NCI-H748 (cell line): ENCODE data around the gene SLC38A10.
A peak's percentile ranks its signal among the peaks of the same experiment; 100 is the strongest.

Experiments used
- DNase-seq: peaks from one replicate; lab custom pipeline; 2025; ENCODE audit not compliant: unreplicated experiment; lab: John Stamatoyannopoulos, UW

The SLC38A10 gene

GRCh38 chr17:81258292-81258691, 36.8 kb downstream of the SLC38A10 start:
- no peak for DNase-seq

GRCh38 chr17:81257533-81257932, 37.6 kb downstream of the SLC38A10 start:
- no peak for DNase-seq

- DNase-seq, result no peak
Observed at GRCh38 chr17:81256616-81257015, 38.5 kb downstream of the SLC38A10 start.

- peak; percentile 72 for DNase-seq
Observed at GRCh38 chr17:81254955-81255717, 40.0 kb downstream of the SLC38A10 start.

DNA sequence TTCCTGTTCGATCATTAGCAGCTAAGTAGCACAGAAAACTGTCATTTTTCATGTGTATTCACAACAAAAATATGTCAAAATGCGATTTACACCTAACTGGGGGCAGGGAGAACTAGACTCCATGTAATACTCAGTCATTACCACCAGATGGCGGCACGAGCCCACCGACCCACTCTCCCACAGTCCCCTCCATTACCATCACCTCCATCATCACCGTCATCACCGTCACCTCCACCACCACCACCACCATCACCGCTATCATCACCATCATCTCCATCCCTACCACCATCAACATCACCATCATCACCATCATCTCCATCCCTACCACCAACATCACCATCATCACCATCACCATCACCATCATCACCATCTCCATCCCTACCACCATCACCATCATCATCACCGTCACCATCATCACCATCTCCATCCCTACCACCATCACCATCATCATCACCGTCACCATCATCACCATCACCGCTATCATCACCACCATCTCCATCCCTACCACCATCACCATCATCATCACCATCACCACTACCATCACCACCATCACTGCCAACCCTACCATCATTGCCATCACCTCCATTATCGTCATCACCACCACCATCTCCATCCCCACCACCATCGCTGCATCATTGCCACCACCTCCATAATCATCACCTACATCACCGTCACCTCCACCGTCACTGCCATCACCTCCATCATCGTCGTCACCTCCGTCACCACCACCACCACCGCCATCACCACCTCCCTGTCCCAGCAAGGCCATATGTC, 41.6 kb downstream of the SLC38A10 start:
- peak; percentile 31 for DNase-seq

DNA sequence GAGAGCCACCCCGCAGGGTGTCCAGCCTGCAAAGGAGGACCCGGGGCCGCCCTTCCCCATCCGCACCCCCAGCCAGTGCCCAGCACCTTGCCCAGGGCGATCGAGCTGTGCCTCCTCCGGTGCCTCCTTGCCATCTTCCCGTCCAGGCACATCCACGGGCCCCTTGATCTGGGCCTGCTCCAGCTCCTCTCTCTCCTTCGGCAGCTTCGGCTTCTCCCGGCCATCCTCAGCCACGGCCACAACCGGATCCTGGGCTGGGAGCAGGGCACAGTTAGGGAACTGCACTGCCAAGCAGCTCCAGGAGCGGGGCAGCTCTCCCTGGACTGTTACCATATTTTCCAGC, 42.1 kb downstream of the SLC38A10 start:
- no peak for DNase-seq

DNA sequence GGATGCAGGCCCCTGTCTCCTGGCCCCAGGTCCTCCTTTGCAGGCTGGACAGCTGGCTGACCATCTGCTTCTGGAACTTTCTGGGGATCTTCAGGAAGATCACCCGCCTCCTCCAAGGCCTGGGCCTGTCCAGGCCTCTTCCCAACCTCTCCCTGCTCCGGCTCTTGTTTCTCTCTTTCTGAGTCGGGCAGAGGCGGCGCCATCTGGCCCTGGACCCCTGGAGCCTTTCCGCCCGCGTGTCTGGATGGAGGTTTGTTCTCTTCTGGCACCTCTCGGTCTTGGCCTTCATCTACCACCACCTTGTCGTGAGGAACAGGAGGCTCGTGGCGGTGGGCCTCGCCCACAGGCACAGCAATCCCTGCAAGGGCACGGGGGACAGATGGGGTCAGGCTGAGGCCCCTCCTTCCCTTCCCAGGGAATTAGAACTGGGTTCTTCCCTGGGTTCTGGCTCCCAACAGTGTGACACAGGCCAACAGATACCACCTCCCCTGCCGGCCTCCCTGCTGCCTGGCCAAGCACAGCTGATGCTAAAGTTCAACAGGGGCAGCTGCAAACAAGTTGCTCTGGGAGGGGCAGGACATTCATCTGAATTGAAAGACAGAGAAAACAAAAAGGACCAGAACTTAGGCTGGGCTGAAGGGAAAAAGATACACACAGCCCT, 42.7 kb downstream of the SLC38A10 start:
- peak; percentile 22 for DNase-seq

- peak; percentile 96 for DNase-seq
Observed at GRCh38 chr17:81251709-81252301, 43.3 kb downstream of the SLC38A10 start.

- peak; percentile 96 for DNase-seq
Observed at GRCh38 chr17:81251094-81251708, 43.9 kb downstream of the SLC38A10 start.

GRCh38 chr17:81250286-81251093, 44.6 kb downstream of the SLC38A10 start:
- peak; percentile 57 for DNase-seq

DNA sequence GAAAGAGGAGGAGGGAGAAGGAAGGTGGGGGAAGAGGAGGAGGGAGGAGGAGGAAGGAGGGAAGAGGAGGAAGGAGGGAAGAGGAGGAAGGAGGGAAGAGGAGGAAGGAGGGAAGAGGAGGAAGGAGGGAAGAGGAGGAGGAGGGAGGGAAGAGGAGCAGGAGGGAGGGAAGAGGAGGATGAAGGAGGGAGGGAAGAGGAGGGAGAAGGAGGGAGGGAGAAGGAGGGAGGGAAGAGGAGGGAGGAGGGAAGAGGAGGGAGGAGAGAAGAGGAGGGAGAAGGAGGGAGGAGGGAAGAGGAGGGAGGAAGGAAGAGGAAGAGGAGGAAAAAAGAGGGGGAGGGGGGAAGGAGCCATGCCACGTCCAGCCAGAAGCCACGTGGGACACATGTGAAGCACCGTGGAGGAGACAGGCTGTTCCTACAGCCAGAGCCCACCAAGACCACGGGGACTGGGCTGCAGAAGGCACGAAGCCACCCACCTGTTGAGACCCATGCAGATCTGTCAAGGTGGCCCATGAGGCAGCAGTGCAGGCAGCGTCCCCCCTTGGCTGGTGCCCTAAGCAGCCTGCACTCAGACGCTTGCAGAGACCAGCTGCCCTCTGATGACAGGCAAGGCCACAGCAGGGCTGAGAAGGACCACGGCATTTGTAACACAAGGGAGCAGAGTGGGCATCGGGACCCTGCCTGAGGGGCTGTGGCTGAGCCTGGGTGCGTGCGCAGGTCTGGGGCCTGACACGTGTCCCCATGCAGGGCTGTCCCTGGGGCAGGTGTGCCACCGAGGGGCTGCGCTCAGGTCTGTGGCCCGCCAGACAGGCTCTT, 45.7 kb downstream of the SLC38A10 start:
- no peak for DNase-seq

DNA sequence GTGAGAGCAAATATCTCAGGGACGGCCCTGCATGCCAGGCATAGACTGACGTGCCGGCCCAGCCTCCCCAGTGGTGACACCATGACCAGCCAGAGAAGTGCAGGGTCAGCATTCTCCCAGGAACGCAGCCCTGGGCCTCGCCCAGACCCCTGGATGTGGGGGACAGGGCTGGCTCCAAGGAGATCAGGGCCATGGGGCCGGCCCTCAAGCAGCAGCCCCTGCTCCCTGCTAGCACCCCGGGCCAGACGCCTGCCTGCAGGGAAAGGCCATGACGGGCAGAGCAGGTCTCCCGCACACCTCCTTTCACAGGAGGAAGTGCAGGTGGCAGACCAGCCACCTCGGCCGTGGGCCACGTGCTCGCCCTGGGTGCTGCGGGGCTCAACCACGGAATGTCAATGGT, 46.5 kb downstream of the SLC38A10 start:
- DNase-seq, result no peak

DNA sequence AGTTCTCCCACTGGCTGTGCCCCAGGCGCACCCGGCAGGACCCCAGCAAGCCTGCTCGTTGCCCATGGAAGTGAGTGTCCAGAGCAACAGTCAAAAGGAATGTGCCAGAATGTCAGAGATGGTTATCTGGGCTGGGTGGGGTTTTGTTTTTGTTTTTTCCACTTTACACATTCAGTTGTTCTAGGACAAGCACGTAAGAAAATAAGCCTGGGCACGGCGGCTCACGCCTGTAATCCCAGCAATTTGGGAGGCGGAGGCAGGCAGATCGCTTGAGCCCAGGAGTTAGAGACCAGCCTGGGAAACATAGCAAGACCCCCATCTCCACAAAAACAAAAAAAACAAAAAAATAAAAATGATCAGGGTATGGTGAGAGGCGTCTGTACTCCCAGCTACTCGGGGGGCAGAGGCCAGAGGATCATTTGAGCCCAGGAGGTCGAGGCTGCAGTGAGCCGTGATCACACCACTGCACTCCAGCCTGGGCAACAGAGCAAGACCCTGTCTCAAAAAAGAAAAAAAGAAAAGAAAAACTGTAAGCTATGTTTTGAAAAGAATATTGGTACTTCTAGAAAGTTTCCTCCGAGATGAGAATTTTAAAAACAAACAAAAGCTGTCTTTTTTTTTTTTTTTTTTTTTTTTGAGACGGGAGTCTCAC, 47.6 kb downstream of the SLC38A10 start:
- no peak for DNase-seq

DNA sequence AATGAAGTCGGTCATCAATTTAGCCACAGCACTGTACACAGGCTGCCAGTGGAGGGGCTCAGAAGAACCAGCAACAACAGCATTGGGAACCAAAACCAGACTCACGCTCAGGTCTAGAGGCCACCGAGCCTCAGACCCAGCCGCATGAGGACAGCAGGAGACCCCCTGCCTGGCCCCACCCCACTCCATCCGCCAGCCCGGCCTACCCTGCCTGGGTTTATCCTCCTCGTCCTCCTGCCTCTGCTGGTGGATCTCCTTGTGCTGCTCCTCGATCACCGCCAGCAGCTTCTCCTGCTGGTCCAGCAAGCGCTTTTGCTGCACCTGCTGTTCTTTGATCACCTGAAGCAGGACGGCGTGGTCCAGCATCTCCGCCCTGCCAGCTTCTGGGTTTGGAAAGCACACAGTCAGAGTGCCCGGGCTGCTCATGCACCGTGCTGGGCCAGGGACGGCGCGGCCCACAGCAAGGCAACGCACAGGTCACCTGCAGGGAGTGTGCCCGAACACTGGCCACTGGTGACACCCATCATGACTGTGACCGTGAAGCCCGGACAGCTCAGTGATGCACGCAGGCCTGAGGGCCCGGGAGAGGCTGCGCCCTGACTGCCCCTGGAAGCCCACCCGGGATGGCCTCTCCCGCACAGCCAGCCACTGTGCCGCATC, 48.3 kb downstream of the SLC38A10 start:
- no peak for DNase-seq

DNA sequence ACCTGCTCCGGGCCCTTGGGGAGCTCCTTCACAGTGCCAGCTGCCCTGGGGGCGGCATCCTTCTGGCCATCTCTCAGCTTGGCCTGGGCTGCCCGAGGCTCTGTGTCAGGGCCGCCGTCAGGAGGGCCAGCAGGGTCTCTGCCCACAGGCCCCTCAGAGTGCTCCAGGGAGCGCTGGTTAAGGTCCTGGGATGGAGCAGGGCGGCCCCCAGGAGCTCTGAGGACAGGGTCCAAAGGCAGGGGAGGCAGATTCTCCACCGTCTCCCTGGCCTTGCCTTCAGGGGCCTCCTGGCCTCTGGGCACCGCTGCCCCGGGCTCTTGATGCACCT, 48.8 kb downstream of the SLC38A10 start:
- DNase-seq, result no peak

- DNase-seq, result no peak
Observed at GRCh38 chr17:81245665-81246342, 49.3 kb downstream of the SLC38A10 start.

DNA sequence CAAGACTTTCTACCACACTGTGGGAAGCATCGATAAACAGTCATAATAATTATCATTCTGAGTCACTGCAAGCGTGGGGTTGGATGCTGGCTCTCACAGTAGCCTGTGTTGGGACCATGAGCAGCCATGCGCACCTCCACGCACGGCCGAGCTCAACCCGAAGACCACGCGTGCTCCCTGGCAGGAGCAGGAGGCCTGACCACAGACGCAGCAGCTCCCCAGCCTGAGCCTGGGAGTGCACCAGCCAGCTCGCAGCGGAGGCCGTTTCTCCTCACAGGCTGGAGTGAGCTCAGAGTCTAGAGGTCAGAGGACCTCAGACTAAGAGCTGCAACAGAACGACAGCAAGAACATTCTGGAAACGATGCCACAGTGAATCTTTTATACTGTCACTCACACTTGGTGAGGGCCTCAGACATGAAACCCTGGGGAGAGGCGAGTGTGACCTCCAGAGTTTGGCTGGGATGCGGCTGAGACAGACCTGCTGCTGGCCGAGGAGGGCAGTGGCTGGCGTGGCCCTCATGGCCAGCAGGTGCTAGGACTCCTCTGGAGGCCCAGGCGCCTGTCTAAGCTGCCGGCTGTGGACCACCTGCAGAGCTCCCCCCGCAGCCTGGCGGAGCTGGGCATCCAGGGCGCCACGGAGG, 50.0 kb downstream of the SLC38A10 start:
- no peak for DNase-seq
